GM12878 (cell line): Measurements from ENCODE around the gene IRAG1. TPM values are rescaled to one million over a fixed set of nuclear protein-coding genes. Genes with fewer than 3 reads are reported as not detected.

ENCODE experiments used
- ATAC-seq: fragments of 200-7000 bp; cut with Tn5 transposase; 3 replicates; pipeline ENCODE4 v1.9.1; 2020; ENCODE audit warnings: mild to moderate bottlenecking, moderate library complexity
- BruUV-seq: library from RNA; stranded (reverse); fragments of 400-500 nt; replicated peaks from 2 replicates; lab custom pipeline; 2021; lab: Mats Ljungman, UMichigan
- CTCF ChIA-PET: fragments of 300-600 bp; sonication (Branson Sonifier 250); formaldehyde crosslinking; extraction: SDS; loops from one replicate; lab custom pipeline; 2021; ENCODE audit warnings: inconsistent platforms; lab: Yijun Ruan, JAX
- POLR2A ChIA-PET: fragments of 350-600 bp; formaldehyde crosslinking; extraction: SDS; loops from one replicate; lab custom pipeline; 2021; ENCODE audit warnings: inconsistent platforms; lab: Charles Lee
- RAD21 ChIA-PET: fragments of 300-600 bp; sonication (Branson Sonifier 250); formaldehyde crosslinking; loops from one replicate; lab custom pipeline; 2023; ENCODE audit warnings: antibody characterized with exemption; ENCODE audit not compliant: unreplicated experiment; lab: Charles Lee
- SMC1A ChIA-PET: fragments of 300-600 bp; sonication (Branson Sonifier 250); formaldehyde crosslinking; loops from one replicate; lab custom pipeline; 2023; ENCODE audit not compliant: unreplicated experiment, uncharacterized antibody; lab: Charles Lee
- DNase-seq: peaks from one replicate; pipeline ENCODE4 v3.0.0-alpha.2; 2011; ENCODE audit warnings: low read depth, low spot score
- FAIRE-seq: peaks from 3 replicates; lab custom pipeline; 2011; peaks lifted over from hg19 to GRCh38; lab: Jason Lieb, UNC
- H2AFZ ChIP-seq: 2 replicates; pipeline ENCODE4 v1.6.0; 2011; ENCODE audit warnings: low read depth, low read length, control low read depth; ENCODE audit not compliant: control insufficient read depth
- H3K27ac ChIP-seq: 2 replicates; pipeline ENCODE4 v1.5.1; 2011; ENCODE audit warnings: control low read depth; ENCODE audit not compliant: control insufficient read depth, insufficient read depth
- H3K27me3 ChIP-seq, 2 experiments: replicated peaks in 1 of 2; 2 replicates each; pipeline versions ENCODE4 v1.6.0 to v1.6.1; 2011; ENCODE audit warnings: low read length in 1 of 2; ENCODE audit not compliant: control insufficient read depth in 2 of 2, insufficient read depth in 2 of 2
- H3K36me3 ChIP-seq, 2 experiments: 2 replicates each; pipeline ENCODE4 v1.5.1; 2011; ENCODE audit warnings: low read length in 1 of 2; ENCODE audit not compliant: control insufficient read depth in 2 of 2, insufficient read depth in 2 of 2
- H3K4me1 ChIP-seq: 2 replicates; pipeline ENCODE4 v1.6.1; 2011; ENCODE audit warnings: mild to moderate bottlenecking, low read length, moderate library complexity, mixed read lengths; ENCODE audit not compliant: control insufficient read depth, insufficient read depth
- H3K4me2 ChIP-seq: 2 replicates; pipeline ENCODE4 v1.6.0; 2011; ENCODE audit warnings: control low read depth; ENCODE audit not compliant: control insufficient read depth, insufficient read depth
- H3K4me3 ChIP-seq: fragments of 200-600 bp; sonication (generic); 2 replicates; pipeline ENCODE4 v1.5.1; 2016
- H3K79me2 ChIP-seq: 2 replicates; pipeline ENCODE4 v1.6.0; 2011; ENCODE audit warnings: low read length; ENCODE audit not compliant: control insufficient read depth, insufficient read depth
- H3K9ac ChIP-seq: 2 replicates; pipeline ENCODE4 v1.8.0; 2011; ENCODE audit warnings: low read length, control low read depth, mixed read lengths; ENCODE audit not compliant: control insufficient read depth, insufficient read depth
- H3K9me3 ChIP-seq: replicated peaks from 3 replicates; pipeline ENCODE4 v1.5.1; 2011; ENCODE audit warnings: mild to moderate bottlenecking, low read length; ENCODE audit not compliant: control insufficient read depth, insufficient read depth
- H4K20me1 ChIP-seq: 2 replicates; pipeline ENCODE4 v1.6.0; 2011; ENCODE audit not compliant: control insufficient read depth, insufficient read depth
- ZNF592 ChIP-seq: fragments of 450-650 bp; IDR thresholded peaks from 2 replicates; pipeline ENCODE4 v1.6.1; 2017; ENCODE audit warnings: mild to moderate bottlenecking, moderate library complexity
- WGBS: methylation state at CpG from one replicate; pipeline ENCODE4 v1.1.6; 2016; ENCODE audit warnings: low lambda C conversion rate; ENCODE audit not compliant: insufficient replicate concordance, insufficient coverage; ENCODE audit errors: missing lambda C conversion rate; 5-methylcytosine and 5-hydroxymethylcytosine counted together
- in situ Hi-C: fragments of 300-500 bp; cut with MboI; formaldehyde crosslinking; loops from 9 replicates; pipeline ENCODE4 v1.14.3; 2018; ENCODE audit warnings: mixed read lengths
- intact Hi-C: fragments of 100-400 bp; cut with micrococcal nuclease; formaldehyde crosslinking; loops from one replicate; pipeline ENCODE4 v1.14.2; 2022; ENCODE audit not compliant: unreplicated experiment
- polyA plus RNA-seq, 11 experiments: library from polyadenylated mRNA; depleted of rRNA in 4 of 11; unstranded in 6 of 11; stranded (reverse) in 5 of 11; fragments of >200 nt; fragmentation: Nextera tagmentation in 4 of 11; fragmentation: Illumina TruSeq in 1 of 11; extraction: Ambion mirVana in 4 of 11; extraction: Trizol in 1 of 11; gene quantifications; 1 replicate in 1 of 11; 2 replicates in 10 of 11; pipeline versions ENCODE4 v1.2.1 to v1.2.3, GENCODE V29; 2011 to 2016; ENCODE audit warnings: inconsistent platforms in 2 of 11, missing spikeins in 2 of 11, low read depth in 1 of 11
- total RNA-seq, 4 experiments: library from RNA; depleted of rRNA in 3 of 4; stranded (reverse); fragments of >200 nt in 3 of 4; fragmentation: Illumina TruSeq in 1 of 4; extraction: Trizol in 1 of 4; gene quantifications; 2 replicates each; pipeline versions ENCODE4 v1.2.1 to v1.2.3, GENCODE V29; 2013 to 2021

The IRAG1 gene
- total and polyA plus RNA-seq, 10 of the 15 experiments (the other 5 are each of a cell fraction or from before 2014, with no cell fraction given), result 0.02 to 0.18 (median 0.06) TPM; not detected in 4

- intact Hi-C loops, result no loop called here
- Histone ChIP-seq H3K79me2 (no peaks in the 10 kb centered on the region), H2AFZ (no peak overlapping the region), H3K4me2 (no peak overlapping the region), H3K4me1 (no peaks in the 10 kb centered on the region), H4K20me1 (no peaks in the 10 kb centered on the region), H3K9me3 (no peaks in the 10 kb centered on the region), H3K27ac (no peak overlapping the region), H3K27me3 (no peaks in the 10 kb centered on the region; a peak in 1 of 4 replicates), H3K36me3 (no peaks in the 10 kb centered on the region)
- no TSS peak for BruUV-seq
- CTCF ChIA-PET, result no interaction called here
- POLR2A ChIA-PET, result no interaction called here
- TF ChIP-seq ZNF592, result no peak
- TF ChIP-seq, all 136 proteins: peak for 0
- SMC1A ChIA-PET, result no interaction called here
- Histone ChIP-seq H3K4me3 (no peak overlapping the region), H3K9ac (no peak overlapping the region)
- DNase-seq (no peak), ATAC-seq (no peak), FAIRE-seq (no peak)
- 23% methylated on average over 4 of the region's 4 CpGs for WGBS
- RAD21 ChIA-PET, result no interaction called here
- in situ Hi-C loops, result no loop called here
Measured at GRCh38 chr11:10715571-10715970, 22.0 kb upstream of the IRAG1 start.
